ENCODE results near the gene RNF5.
"Not testable (repeated sequence)": the region's sequence is repeated elsewhere in the genome, so short reads cannot be mapped to it uniquely, and the experiment has no call there.

RNF5 gene

GRCh38 chr6:32178547-32179440, 589 bp downstream of the RNF5 start:
- ATAC-seq (peak; percentile 0), DNase-seq (ENCODE audit: low spot score in 2 of 2) (no peak)
- Mint-ChIP-seq H3K36me3 (peaks cover 63% of the 10 kb centered on the region), H3K9me3 (no peaks in the 10 kb centered on the region), H3K4me3 (peak overlapping the region; percentile 83), H3K27ac (peak overlapping the region; percentile 91), H3K4me1 (peaks cover 73% of the 10 kb centered on the region)

- DNase-seq (ENCODE audit: low spot score in 2 of 2), result no peak
- H3K36me3 Mint-ChIP-seq, result peaks cover 74% of the 10 kb centered on the region
- peak overlapping the region; percentile 83 for H3K4me3 Mint-ChIP-seq
- H3K4me1 Mint-ChIP-seq, result peaks cover 72% of the 10 kb centered on the region
- no peak for ATAC-seq
- no peaks in the 10 kb centered on the region for H3K9me3 Mint-ChIP-seq
- peak overlapping the region; percentile 91 for H3K27ac Mint-ChIP-seq
Measured at GRCh38 chr6:32179766-32180405, 1.7 kb downstream of the RNF5 start.

- peak overlapping the region; percentile 80 for H3K27ac Mint-ChIP-seq
- H3K36me3 Mint-ChIP-seq, result peaks cover 88% of the 10 kb centered on the region
Measured at GRCh38 chr6:32181148-32181702, 3.0 kb downstream of the RNF5 start.

GRCh38 chr6:32181915-32182529, 3.8 kb downstream of the RNF5 start:
- Mint-ChIP-seq H3K9me3 (no peaks in the 10 kb centered on the region), H3K4me3 (no peak overlapping the region), H3K27ac (peak overlapping the region; percentile 99), H3K4me1 (peaks cover 78% of the 10 kb centered on the region), H3K36me3 (peaks cover 96% of the 10 kb centered on the region)
- DNase-seq (ENCODE audit: low spot score in 2 of 2) (no peak), ATAC-seq (no peak)

More at GRCh38 chr6:32181148-32181702, 3.0 kb downstream of the RNF5 start:
- DNase-seq (ENCODE audit: low spot score in 2 of 2) (no peak), ATAC-seq (no peak)
- Mint-ChIP-seq H3K9me3 (no peaks in the 10 kb centered on the region), H3K4me3 (no peak overlapping the region), H3K4me1 (peaks cover 78% of the 10 kb centered on the region)

GRCh38 chr6:32182555-32182981, 4.4 kb downstream of the RNF5 start:
- ATAC-seq (no peak), DNase-seq (ENCODE audit: low spot score in 2 of 2) (no peak)
- peaks cover 100% of the 10 kb centered on the region for H3K36me3 Mint-ChIP-seq
- peaks cover 78% of the 10 kb centered on the region for H3K4me1 Mint-ChIP-seq
- no peaks in the 10 kb centered on the region for H3K9me3 Mint-ChIP-seq
- H3K27ac Mint-ChIP-seq, result peak overlapping the region; percentile 99
- H3K4me3 Mint-ChIP-seq, result no peak overlapping the region

- ATAC-seq (no peak), DNase-seq (ENCODE audit: low spot score in 2 of 2) (no peak)
- Mint-ChIP-seq H3K4me1 (peaks cover 80% of the 10 kb centered on the region), H3K4me3 (no peak overlapping the region), H3K36me3 (peaks cover 100% of the 10 kb centered on the region), H3K9me3 (no peaks in the 10 kb centered on the region), H3K27ac (peak overlapping the region; percentile 99)
Measured at GRCh38 chr6:32183030-32183429, 4.8 kb downstream of the RNF5 start.

GRCh38 chr6:32183483-32184083, 5.4 kb downstream of the RNF5 start:
- peaks cover 98% of the 10 kb centered on the region for H3K36me3 Mint-ChIP-seq
- peaks cover 83% of the 10 kb centered on the region for H3K4me1 Mint-ChIP-seq
- DNase-seq (ENCODE audit: low spot score in 2 of 2), result no peak
- no peaks in the 10 kb centered on the region for H3K9me3 Mint-ChIP-seq
- no peak overlapping the region for H3K4me3 Mint-ChIP-seq
- peak overlapping the region; percentile 99 for H3K27ac Mint-ChIP-seq
- no peak for ATAC-seq

- H3K4me3 Mint-ChIP-seq, result no peak within 1 kb of the TSS
Measured at GRCh38 chr6:32184084-32184640, 6.0 kb downstream of the RNF5 start, which contains the start of gene AGER. Gene AGER, minus strand, starts transcription at chr6:32184253. Its CDS starts 31 bp downstream, at chr6:32184222.

GRCh38 chr6:32185681-32186131, 7.5 kb downstream of the RNF5 start:
- peak; percentile 88 for ATAC-seq
- peaks cover 95% of the 10 kb centered on the region for H3K36me3 Mint-ChIP-seq
- H3K9me3 Mint-ChIP-seq; DNase-seq (ENCODE audit: low spot score in 2 of 2): not testable (repeated sequence)
- H3K27ac Mint-ChIP-seq, result peak overlapping the region; percentile 99
- peak overlapping the region; percentile 99 for H3K4me3 Mint-ChIP-seq
- H3K4me1 Mint-ChIP-seq, result peaks cover 72% of the 10 kb centered on the region

More at GRCh38 chr6:32184084-32184640, 6.0 kb downstream of the RNF5 start, which contains the start of gene AGER:
- ATAC-seq (no peak), DNase-seq (ENCODE audit: low spot score in 2 of 2) (no peak)
- H3K4me1 Mint-ChIP-seq, result peaks cover 83% of the 10 kb centered on the region
- H3K27ac Mint-ChIP-seq, result peak within 1 kb of the TSS; percentile 99
- H3K9me3 Mint-ChIP-seq, result no peaks in the 10 kb centered on the region
- peaks cover 98% of the 10 kb centered on the region for H3K36me3 Mint-ChIP-seq

GRCh38 chr6:32186151-32186840, 8.1 kb downstream of the RNF5 start:
- ATAC-seq, result peak; percentile 1
- peaks cover 72% of the 10 kb centered on the region for H3K4me1 Mint-ChIP-seq
- not testable (repeated sequence) for H3K9me3 Mint-ChIP-seq; DNase-seq (ENCODE audit: low spot score in 2 of 2)
- H3K4me3 Mint-ChIP-seq, result peak overlapping the region; percentile 99
- H3K36me3 Mint-ChIP-seq, result peaks cover 95% of the 10 kb centered on the region
- peak overlapping the region; percentile 99 for H3K27ac Mint-ChIP-seq

- DNase-seq (ENCODE audit: low spot score in 2 of 2), result no peak
- Mint-ChIP-seq H3K27ac (peak overlapping the region; percentile 99), H3K36me3 (peaks cover 95% of the 10 kb centered on the region), H3K4me1 (peaks cover 77% of the 10 kb centered on the region), H3K4me3 (peak overlapping the region; percentile 99), H3K9me3 (no peaks in the 10 kb centered on the region)
- ATAC-seq, result no peak
Measured at GRCh38 chr6:32187009-32187709, 9.0 kb downstream of the RNF5 start.

- H3K9me3 Mint-ChIP-seq; ATAC-seq; DNase-seq (ENCODE audit: low spot score in 2 of 2): not testable (repeated sequence)
- peak overlapping the region; percentile 99 for H3K4me3 Mint-ChIP-seq
- peak overlapping the region; percentile 99 for H3K27ac Mint-ChIP-seq
- peaks cover 78% of the 10 kb centered on the region for H3K4me1 Mint-ChIP-seq
- peaks cover 95% of the 10 kb centered on the region for H3K36me3 Mint-ChIP-seq
Measured at GRCh38 chr6:32187725-32188380, 9.6 kb downstream of the RNF5 start.
